IPS-20b (cell line): ENCODE data around the gene WFIKKN2.

Experiments
- H3K27ac ChIP-seq: one replicate; pipeline ENCODE4 v1.5.1; 2013; ENCODE audit warnings: low read length
- H3K27me3 ChIP-seq: 2 replicates; pipeline ENCODE4 v1.6.1; 2013; ENCODE audit warnings: mild to moderate bottlenecking, low read length, inconsistent platforms; ENCODE audit not compliant: insufficient read depth
- H3K36me3 ChIP-seq: 2 replicates; pipeline ENCODE4 v1.6.1; 2013; ENCODE audit warnings: low read depth, mild to moderate bottlenecking, inconsistent platforms, low read length, moderate library complexity; ENCODE audit not compliant: insufficient read depth
- H3K4me1 ChIP-seq: 2 replicates; pipeline ENCODE4 v1.6.1; 2013; ENCODE audit warnings: mild to moderate bottlenecking, control low read depth, inconsistent platforms, low read length, moderate library complexity; ENCODE audit not compliant: insufficient read depth
- H3K4me3 ChIP-seq: 2 replicates; pipeline ENCODE4 v1.5.1; 2013; ENCODE audit warnings: mild to moderate bottlenecking, low read length, inconsistent platforms
- H3K9ac ChIP-seq: 2 replicates; pipeline ENCODE4 v1.6.1; 2013; ENCODE audit warnings: low read depth, mild to moderate bottlenecking, inconsistent platforms, low read length, moderate library complexity
- H3K9me3 ChIP-seq: 2 replicates; pipeline ENCODE4 v1.6.1; 2013; ENCODE audit warnings: mild to moderate bottlenecking, low read depth, low read length, inconsistent platforms; ENCODE audit not compliant: insufficient read depth

WFIKKN2 gene

DNA sequence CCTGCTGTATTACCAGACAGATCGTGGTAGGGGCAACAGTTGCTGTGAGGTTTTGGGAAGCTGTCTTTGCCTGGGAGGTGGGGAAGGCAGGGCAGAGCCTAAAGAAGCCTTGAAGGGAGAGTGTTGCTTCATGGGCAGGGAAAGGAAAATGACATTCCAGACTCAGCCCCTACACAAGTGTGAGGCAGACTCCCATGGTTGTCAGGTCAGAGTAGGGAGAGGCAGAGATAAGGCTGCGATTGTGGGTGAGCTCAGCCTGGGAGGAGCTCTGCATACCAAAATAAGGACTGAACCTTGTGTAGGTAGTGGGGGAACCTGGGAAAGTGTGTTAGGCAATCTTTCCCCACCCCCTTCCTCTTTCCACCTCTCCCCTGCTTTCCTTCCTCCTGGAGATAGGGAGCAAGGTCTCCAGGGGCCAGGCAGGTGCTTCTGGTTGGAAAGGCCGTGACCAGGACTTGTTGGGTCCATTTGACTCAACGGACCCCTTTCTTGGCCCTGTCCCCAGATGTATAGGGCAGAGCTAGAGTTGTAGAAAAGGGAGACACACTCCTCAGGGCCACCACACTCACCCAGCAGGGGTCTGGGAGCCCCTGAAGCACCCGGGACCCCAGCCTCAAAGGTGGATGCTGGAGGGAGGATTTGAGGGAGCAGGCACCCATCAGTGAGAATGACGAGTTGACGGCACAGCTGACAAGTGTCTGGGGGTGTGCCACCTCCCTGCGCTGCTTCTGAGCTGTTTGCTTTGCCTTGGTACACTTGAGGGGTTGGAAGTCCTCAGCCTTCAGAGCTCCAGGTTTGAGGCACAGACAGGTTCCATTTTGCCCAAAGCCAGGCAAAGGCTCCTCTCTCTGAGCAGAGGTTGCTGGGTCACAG lies 49.3 kb downstream of the WFIKKN2 start:
- H3K9me3 ChIP-seq: peaks cover 4% of the 10 kb centered on the region; the same call in 1 of the 2 replicates
- H3K27ac ChIP-seq: no peak overlapping the region
- H3K4me3 ChIP-seq: no peak overlapping the region
- H3K36me3 ChIP-seq: no peaks in the 10 kb centered on the region
- peaks cover 3% of the 10 kb centered on the region; the same call in 1 of the 2 replicates for H3K4me1 ChIP-seq
- H3K27me3 ChIP-seq: no peaks in the 10 kb centered on the region
- H3K9ac ChIP-seq: no peak overlapping the region

DNA sequence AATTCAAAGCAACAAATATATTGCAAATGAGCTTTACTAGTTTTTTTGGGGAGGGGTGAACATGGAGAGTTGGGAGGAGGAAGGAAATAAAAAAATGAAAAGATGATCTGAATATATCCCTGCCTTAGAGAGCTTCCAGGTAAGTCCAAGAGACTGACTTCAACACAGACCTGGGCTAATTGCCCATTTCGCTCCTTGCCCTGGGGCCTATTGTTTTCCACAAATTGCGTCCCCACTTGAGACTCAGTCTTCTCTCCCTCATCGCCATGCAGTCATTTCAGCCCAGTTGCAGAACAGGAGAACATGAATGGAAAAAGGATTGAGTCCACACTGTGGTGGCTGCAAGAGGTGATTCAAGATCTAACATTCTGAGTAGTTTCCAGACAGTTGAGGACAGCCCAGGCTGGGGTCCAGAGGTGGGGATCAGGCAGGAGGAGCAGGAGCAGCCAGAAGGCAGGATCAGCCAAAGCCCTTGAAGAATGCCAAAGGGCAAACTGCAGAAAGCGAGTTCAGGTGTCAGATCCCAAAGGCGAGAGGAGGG lies 52.4 kb downstream of the WFIKKN2 start:
- Histone ChIP-seq H3K27me3 (no peaks in the 10 kb centered on the region), H3K9me3 (no peaks in the 10 kb centered on the region), H3K4me1 (peaks cover 14% of the 10 kb centered on the region), H3K36me3 (no peaks in the 10 kb centered on the region), H3K27ac (no peak overlapping the region), H3K9ac (no peak overlapping the region), H3K4me3 (no peak overlapping the region)

DNA sequence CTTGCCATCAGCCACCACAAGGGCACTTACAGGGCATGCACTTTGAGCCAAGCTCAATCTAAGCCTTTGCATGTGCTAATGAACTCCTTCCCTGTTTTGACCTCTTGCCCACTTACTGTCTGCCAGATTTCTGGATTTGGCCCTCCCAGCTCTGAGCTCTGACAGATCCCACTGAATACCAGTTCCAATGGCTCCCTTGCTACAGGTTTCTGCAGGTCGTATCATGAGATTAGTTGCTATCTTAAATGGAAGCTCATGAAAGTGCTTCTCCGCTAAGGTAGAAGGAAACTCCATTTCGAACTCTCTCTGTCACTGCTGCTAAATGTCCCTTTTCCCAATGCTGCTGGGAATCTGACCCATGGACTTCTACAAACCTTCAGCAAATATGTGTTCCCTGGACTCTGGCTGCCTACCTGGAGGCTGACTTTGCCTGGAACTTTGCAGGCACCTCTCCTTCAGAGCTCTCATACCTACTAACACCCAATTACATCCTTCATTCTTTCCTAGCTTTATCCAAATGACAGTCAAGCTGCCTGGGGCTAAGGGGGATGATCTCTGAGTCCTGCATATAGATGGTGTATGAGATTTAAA lies 54.2 kb downstream of the WFIKKN2 start:
- H3K27me3 ChIP-seq: no peaks in the 10 kb centered on the region
- H3K9me3 ChIP-seq: no peaks in the 10 kb centered on the region
- no peak overlapping the region for H3K9ac ChIP-seq
- no peak overlapping the region for H3K4me3 ChIP-seq
- no peak overlapping the region for H3K27ac ChIP-seq
- H3K36me3 ChIP-seq: no peaks in the 10 kb centered on the region
- H3K4me1 ChIP-seq: peaks cover 17% of the 10 kb centered on the region

DNA sequence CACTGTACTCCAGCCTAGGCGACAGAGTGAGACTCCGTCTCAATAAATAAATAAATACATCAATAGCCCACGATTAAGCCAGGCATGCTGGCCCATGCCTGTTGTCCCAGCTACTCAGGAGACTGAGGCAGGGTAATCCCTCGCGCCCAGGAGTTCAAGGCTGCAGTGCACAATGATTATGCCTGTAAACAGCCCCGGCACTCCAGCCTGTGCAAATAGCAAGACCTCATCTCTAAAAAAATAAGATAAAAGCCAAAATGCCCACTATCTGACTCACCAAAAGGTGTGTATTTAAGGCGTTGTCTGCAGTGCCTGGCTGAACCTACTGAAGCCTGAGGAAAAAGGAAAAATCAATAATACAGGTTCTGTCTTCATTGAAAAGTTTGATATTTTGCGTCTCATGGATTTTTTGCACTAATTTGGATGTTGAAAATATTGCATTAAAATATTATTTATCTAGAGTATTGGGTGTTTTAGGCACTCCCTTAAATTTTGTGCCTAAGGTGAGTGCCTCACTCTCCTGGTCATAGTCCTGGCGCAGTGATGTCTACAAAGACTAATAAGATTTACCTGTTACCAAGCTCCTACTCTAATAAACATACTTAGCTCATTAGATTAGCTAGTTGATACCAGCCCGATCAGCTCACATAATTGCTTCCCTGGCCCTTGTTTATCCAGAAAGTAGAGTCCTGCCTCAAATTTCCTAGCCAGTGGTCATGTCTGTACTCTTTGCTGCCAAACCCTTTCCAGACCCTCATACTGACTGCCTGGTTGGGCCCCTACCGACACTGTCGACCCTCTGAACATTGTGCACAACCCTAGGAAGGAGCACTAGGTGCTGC lies 55.5 kb downstream of the WFIKKN2 start:
- Histone ChIP-seq H3K4me1 (peaks cover 17% of the 10 kb centered on the region), H3K27ac (no peak overlapping the region), H3K4me3 (0 out of 2 replicates have a peak overlapping the region, but pooled peaks have one; percentile 1)

DNA sequence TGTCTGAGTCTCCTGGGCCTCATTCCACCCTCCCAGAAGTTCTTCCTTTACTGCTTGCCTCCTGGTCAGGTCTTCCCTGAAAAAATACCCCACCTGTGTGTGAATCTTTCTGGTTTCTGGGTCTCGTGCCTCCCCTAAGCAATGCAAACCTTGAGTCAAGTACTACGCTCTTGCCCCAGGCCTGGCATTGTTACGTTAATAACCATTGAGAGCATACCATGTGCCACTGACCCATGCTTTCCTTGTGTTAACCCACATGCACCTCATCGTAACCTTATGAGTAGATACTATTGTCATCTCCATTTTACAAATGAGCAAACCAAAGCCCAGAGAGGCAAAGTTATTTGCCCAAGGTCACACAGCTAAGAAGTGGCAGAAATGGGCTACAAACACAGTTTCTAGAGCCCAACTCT lies 56.2 kb downstream of the WFIKKN2 start:
- peak overlapping the region; percentile 52; the same call in 1 of the 2 replicates for H3K9ac ChIP-seq
- no peaks in the 10 kb centered on the region for H3K9me3 ChIP-seq
- H3K27ac ChIP-seq: no peak overlapping the region
- H3K4me1 ChIP-seq: peaks cover 17% of the 10 kb centered on the region
- 0 out of 2 replicates have a peak overlapping the region, but pooled peaks have one; percentile 1 for H3K4me3 ChIP-seq
- no peaks in the 10 kb centered on the region for H3K27me3 ChIP-seq
- no peaks in the 10 kb centered on the region for H3K36me3 ChIP-seq

More for the DNA sequence above, 55.5 kb downstream of the WFIKKN2 start:
- Histone ChIP-seq H3K9ac (peak overlapping the region; percentile 52; the same call in 1 of the 2 replicates), H3K27me3 (no peaks in the 10 kb centered on the region), H3K36me3 (no peaks in the 10 kb centered on the region), H3K9me3 (no peaks in the 10 kb centered on the region)
